Dedifferentiated amniotic fluid mesenchymal stem cell (primary cell): ENCODE data around the gene GPR61.

Experiments used
- DNase-seq: peaks from one replicate; pipeline ENCODE4 v3.0.0-alpha.2; 2016; ENCODE audit errors: extremely low spot score

GPR61 gene

GRCh38 chr1:109508873-109509175 is 30.8 kb upstream of the GPR61 start:
- DNase-seq = no peak

GRCh38 chr1:109509176-109510134 is 30.2 kb upstream of the GPR61 start, which contains the start of gene AMIGO1:
TSS of gene AMIGO1 (minus strand) at chr1:109509727. CDS start at chr1:109508912, 815 bp downstream.
- no peak for DNase-seq

- no peak for DNase-seq
Measured at GRCh38 chr1:109513110-109513710, 26.5 kb upstream of the GPR61 start.

- DNase-seq = no peak
Measured at GRCh38 chr1:109514846-109515245, 24.8 kb upstream of the GPR61 start.

- no peak for DNase-seq
Measured at GRCh38 chr1:109516872-109517271, 22.8 kb upstream of the GPR61 start.

GRCh38 chr1:109517337-109517736 is 22.3 kb upstream of the GPR61 start:
- DNase-seq = no peak

- DNase-seq = no peak
Measured at GRCh38 chr1:109521002-109521951, 18.4 kb upstream of the GPR61 start.

- DNase-seq = no peak
Measured at GRCh38 chr1:109522026-109522425, 17.6 kb upstream of the GPR61 start.

GRCh38 chr1:109523706-109524105 is 16.0 kb upstream of the GPR61 start:
- no peak for DNase-seq

- DNase-seq = no peak
Measured at GRCh38 chr1:109527098-109527811, 12.4 kb upstream of the GPR61 start.

- no peak for DNase-seq
Measured at GRCh38 chr1:109527846-109528695, 11.6 kb upstream of the GPR61 start.

GRCh38 chr1:109528712-109529111 is 11.0 kb upstream of the GPR61 start:
- DNase-seq = no peak

GRCh38 chr1:109529881-109530456 is 9.7 kb upstream of the GPR61 start:
- DNase-seq = no peak

GRCh38 chr1:109530457-109531087 is 9.1 kb upstream of the GPR61 start:
- DNase-seq = no peak

GRCh38 chr1:109531380-109531779 is 8.3 kb upstream of the GPR61 start:
- no peak for DNase-seq

GRCh38 chr1:109531826-109532364 is 7.8 kb upstream of the GPR61 start:
- no peak for DNase-seq

- peak; percentile 75 for DNase-seq
Measured at GRCh38 chr1:109532365-109533136, 7.1 kb upstream of the GPR61 start.

- DNase-seq = no peak
Measured at GRCh38 chr1:109534307-109534858, 5.3 kb upstream of the GPR61 start.
